ENCODE data around the gene AXDND1.

AXDND1 gene

DNA sequence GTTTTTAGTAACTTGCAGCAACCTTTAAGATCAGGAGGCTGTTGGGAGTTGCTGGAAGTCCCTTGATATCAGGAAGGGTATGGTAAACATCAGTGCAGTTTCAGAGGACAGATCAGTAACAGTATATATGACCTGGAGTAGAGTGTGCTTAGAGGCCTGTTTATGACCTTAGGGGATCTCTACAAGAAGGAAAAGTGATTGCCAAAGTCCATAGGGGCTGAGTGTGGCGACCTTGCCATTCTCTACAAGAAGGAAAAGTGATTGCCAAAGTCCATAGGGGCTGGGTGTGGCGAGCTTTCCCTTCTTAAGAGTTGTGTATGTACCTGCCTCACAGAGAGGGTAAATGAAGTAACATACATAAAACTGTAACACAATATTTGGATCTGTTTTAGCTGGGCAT lies 28.5 kb upstream of the AXDND1 start:
- H3K27ac ChIP-seq = no peak overlapping the region
- intact Hi-C loops (cut with DNase I; ENCODE audit: low total_unique reads) = no loop called here

GRCh38 chr1:179337942-179338560 lies 27.7 kb upstream of the AXDND1 start:
- Histone ChIP-seq H3K4me3 (no peak overlapping the region), H3K9me3 (no peaks in the 10 kb centered on the region), H3K36me3 (peaks cover 17 to 38% (median 30%) of the 10 kb centered on the region in 3 donors), H3K27me3 (no peaks in the 10 kb centered on the region), H3K4me1 (no peaks in the 10 kb centered on the region), H3K27ac (no peak overlapping the region)
- DNase-seq = no peak
- intact Hi-C loops (cut with DNase I; ENCODE audit: low total_unique reads) = no loop called here
- TF ChIP-seq CTCF (IDR thresholded peaks at IDR 0.05) = no peak

More for the DNA sequence above, 28.5 kb upstream of the AXDND1 start:
- no peaks in the 10 kb centered on the region for H3K4me1 ChIP-seq
- H3K9me3 ChIP-seq = no peaks in the 10 kb centered on the region
- DNase-seq = no peak
- TF ChIP-seq CTCF (IDR thresholded peaks at IDR 0.05) = no peak
- H3K4me3 ChIP-seq = no peak overlapping the region
- no peaks in the 10 kb centered on the region for H3K27me3 ChIP-seq
- H3K36me3 ChIP-seq = peaks cover 17 to 31% (median 30%) of the 10 kb centered on the region in 3 donors

DNA sequence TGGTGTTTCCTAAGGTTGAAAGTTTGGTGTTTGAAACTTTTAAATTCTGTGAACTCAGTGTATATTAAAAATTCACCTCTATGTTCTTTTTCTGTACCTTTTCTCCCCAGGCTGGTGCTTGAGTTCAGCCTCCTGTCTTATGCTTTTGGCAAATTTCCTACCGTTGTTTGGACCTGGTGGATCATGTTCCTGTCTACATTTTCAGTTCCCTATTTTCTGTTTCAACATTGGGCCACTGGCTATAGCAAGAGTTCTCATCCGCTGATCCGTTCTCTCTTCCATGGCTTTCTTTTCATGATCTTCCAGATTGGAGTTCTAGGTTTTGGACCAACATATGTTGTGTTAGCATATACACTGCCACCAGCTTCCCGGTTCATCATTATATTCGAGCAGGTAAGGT lies 24.9 kb upstream of the AXDND1 start:
- H3K36me3 ChIP-seq = peaks cover 28 to 58% (median 50%) of the 10 kb centered on the region in 3 donors
- no peaks in the 10 kb centered on the region for H3K4me1 ChIP-seq
- no peak overlapping the region for H3K27ac ChIP-seq
- no peak for TF ChIP-seq CTCF (IDR thresholded peaks at IDR 0.05)
- H3K27me3 ChIP-seq = no peaks in the 10 kb centered on the region
- H3K9me3 ChIP-seq = no peaks in the 10 kb centered on the region
- DNase-seq = no peak
- no peak overlapping the region for H3K4me3 ChIP-seq
- intact Hi-C loops (cut with DNase I; ENCODE audit: low total_unique reads) = no loop called here

GRCh38 chr1:179341943-179342547 lies 23.7 kb upstream of the AXDND1 start:
- H3K4me3 ChIP-seq = no peak overlapping the region
- peaks cover 26 to 67% (median 57%) of the 10 kb centered on the region in 3 donors for H3K36me3 ChIP-seq
- DNase-seq = no peak
- H3K27me3 ChIP-seq = no peaks in the 10 kb centered on the region
- H3K27ac ChIP-seq = no peak overlapping the region
- no peaks in the 10 kb centered on the region for H3K9me3 ChIP-seq
- TF ChIP-seq CTCF (IDR thresholded peaks at IDR 0.05) = no peak
- intact Hi-C loops (cut with DNase I; ENCODE audit: low total_unique reads) = no loop called here
- H3K4me1 ChIP-seq = no peaks in the 10 kb centered on the region

DNA sequence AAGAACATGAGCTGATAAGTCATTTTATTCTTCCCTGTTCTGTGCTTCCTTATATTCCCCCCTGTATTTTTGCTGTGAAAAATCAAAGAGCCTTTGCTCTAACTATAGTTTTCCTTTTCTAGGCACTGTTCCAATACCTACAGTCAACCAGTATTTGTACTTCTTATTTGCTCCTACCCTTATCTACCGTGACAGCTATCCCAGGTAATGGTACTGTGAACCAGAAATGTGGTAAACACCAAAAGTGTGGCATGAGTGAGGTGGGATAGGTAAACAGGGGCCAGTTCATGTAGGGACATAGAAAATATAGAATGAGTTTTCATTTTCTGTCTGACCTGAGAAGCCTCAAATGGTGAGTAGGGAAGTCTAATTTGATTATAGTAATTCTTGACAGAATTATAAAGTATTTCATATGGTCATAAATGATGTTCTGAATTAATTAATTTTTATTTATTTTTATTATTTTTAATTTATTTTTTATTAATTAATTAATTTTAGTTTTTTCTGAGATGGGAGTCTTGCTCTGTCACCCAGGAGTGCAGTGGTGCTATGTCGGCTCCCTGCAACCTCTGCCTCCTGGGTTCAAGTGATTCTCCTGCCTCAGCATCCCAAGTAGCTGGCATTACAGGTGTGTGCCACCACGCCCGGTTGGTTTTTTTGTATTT lies 22.9 kb upstream of the AXDND1 start:
- Histone ChIP-seq H3K4me3 (no peak overlapping the region), H3K27ac (no peak overlapping the region), H3K4me1 (no peaks in the 10 kb centered on the region), H3K9me3 (no peaks in the 10 kb centered on the region), H3K27me3 (no peaks in the 10 kb centered on the region), H3K36me3 (peaks cover 30 to 67% (median 57%) of the 10 kb centered on the region in 3 donors)
- TF ChIP-seq CTCF (IDR thresholded peaks at IDR 0.05) = no peak
- DNase-seq = no peak
- intact Hi-C loops (cut with DNase I; ENCODE audit: low total_unique reads) = no loop called here

Data from tibial artery (tissue), 4 donors.